HG03571 (cell line): ENCODE measurements around the gene DNMT3A.

Source experiments
- ATAC-seq: cut with Tn5 transposase; IDR thresholded peaks from one replicate; pipeline ENCODE4 v1.9.1; 2021; ENCODE audit not compliant: unreplicated experiment

DNMT3A gene

GRCh38 chr2:25373269-25373981, 31.7 kb upstream of the DNMT3A start:
- no peak for ATAC-seq

GRCh38 chr2:25372405-25373268, 30.9 kb upstream of the DNMT3A start:
- no peak for ATAC-seq

- ATAC-seq, result no peak
Measured at GRCh38 chr2:25371253-25372241, 29.8 kb upstream of the DNMT3A start.

GRCh38 chr2:25369876-25370275, 28.2 kb upstream of the DNMT3A start:
- no peak for ATAC-seq

GRCh38 chr2:25369439-25369838, 27.7 kb upstream of the DNMT3A start:
- ATAC-seq, result no peak

- no peak for ATAC-seq
Measured at GRCh38 chr2:25368660-25369059, 26.9 kb upstream of the DNMT3A start.

- ATAC-seq, result no peak
Measured at GRCh38 chr2:25367296-25367695, 25.6 kb upstream of the DNMT3A start.

GRCh38 chr2:25366629-25367028, 24.9 kb upstream of the DNMT3A start:
- no peak for ATAC-seq

GRCh38 chr2:25365241-25365640, 23.5 kb upstream of the DNMT3A start:
- ATAC-seq, result no peak

- ATAC-seq, result no peak
Measured at GRCh38 chr2:25363733-25364132, 22.0 kb upstream of the DNMT3A start.

- ATAC-seq, result peak; percentile 74
Measured at GRCh38 chr2:25362434-25363145, 20.9 kb upstream of the DNMT3A start.

- ATAC-seq, result peak; percentile 79
Measured at GRCh38 chr2:25362049-25362433, 20.3 kb upstream of the DNMT3A start.

GRCh38 chr2:25361261-25362048, 19.7 kb upstream of the DNMT3A start:
- no peak for ATAC-seq

- no peak for ATAC-seq
Measured at GRCh38 chr2:25358836-25359235, 17.1 kb upstream of the DNMT3A start.

- no peak for ATAC-seq
Measured at GRCh38 chr2:25358249-25358815, 16.6 kb upstream of the DNMT3A start.

- no peak for ATAC-seq
Measured at GRCh38 chr2:25356088-25356487, 14.4 kb upstream of the DNMT3A start.

- ATAC-seq, result no peak
Measured at GRCh38 chr2:25355270-25355669, 13.5 kb upstream of the DNMT3A start.

- no peak for ATAC-seq
Measured at GRCh38 chr2:25354116-25354515, 12.4 kb upstream of the DNMT3A start.

GRCh38 chr2:25349397-25349796, 7.7 kb upstream of the DNMT3A start:
- ATAC-seq, result no peak
